Measurements from ENCODE around the gene ZBTB45.
"Not testable (repeated sequence)": the region's sequence is repeated elsewhere in the genome, so short reads cannot be mapped to it uniquely, and the experiment has no call there.

The ZBTB45 gene

GRCh38 chr19:58484349-58484748 is 35.3 kb downstream of the ZBTB45 start:
- H3K4me1 Mint-ChIP-seq (ENCODE audit: low read depth); H3K27me3 Mint-ChIP-seq (ENCODE audit: low read depth); H3K27ac Mint-ChIP-seq; H3K36me3 Mint-ChIP-seq (ENCODE audit: low read depth); H3K4me3 Mint-ChIP-seq; H3K9me3 Mint-ChIP-seq: not testable (repeated sequence)

DNA sequence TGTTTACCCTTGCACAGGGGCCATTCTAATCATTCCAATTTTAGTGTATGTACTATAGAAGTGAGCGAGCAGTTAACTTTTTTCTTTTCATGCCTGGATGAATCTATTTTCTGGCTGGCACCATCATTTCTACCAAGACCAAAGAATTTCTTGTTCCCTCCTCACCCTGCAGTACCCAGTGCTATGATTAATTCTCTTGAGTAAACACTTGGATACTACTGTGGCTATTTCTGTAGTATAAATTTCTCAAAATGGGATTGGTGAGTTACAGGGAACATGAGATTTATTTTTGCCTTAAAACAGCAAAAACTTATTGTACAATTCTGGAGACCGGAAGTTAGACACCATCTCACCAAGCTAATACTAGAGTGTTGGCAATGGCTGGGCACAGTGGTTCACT is 35.8 kb downstream of the ZBTB45 start:
- no peaks in the 10 kb centered on the region for H3K9me3 Mint-ChIP-seq

DNA sequence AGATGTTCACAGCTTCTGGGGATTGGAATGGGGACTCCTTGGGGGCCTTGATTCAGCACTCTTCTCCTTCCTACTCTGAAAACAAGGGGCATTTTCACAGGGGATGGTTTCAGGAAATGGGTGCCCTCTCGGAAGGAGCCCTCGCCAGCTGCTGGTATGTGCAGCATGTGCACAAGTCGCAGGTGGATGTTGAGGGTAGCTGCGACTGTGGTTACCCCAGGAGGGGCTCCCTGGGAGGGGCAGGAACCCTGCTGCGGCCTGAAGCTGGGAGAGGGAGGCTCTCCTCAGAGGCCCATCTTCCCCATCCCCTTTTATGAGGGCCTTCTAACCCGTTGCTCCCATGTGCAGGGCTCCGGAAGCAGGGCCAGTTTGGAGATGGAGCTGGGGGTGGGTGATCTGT is 37.2 kb downstream of the ZBTB45 start:
- Mint-ChIP-seq H3K27me3 (ENCODE audit: low read depth) (no peaks in the 10 kb centered on the region), H3K9me3 (no peaks in the 10 kb centered on the region), H3K36me3 (ENCODE audit: low read depth) (peaks cover 4% of the 10 kb centered on the region), H3K4me1 (ENCODE audit: low read depth) (peaks cover 3% of the 10 kb centered on the region), H3K27ac (peak overlapping the region; percentile 20), H3K4me3 (no peak overlapping the region)

More for the DNA sequence above, 35.8 kb downstream of the ZBTB45 start:
- no peak overlapping the region for H3K27ac Mint-ChIP-seq
- no peak overlapping the region for H3K4me3 Mint-ChIP-seq
- H3K27me3 Mint-ChIP-seq (ENCODE audit: low read depth) = no peaks in the 10 kb centered on the region
- H3K4me1 Mint-ChIP-seq (ENCODE audit: low read depth) = no peaks in the 10 kb centered on the region
- H3K36me3 Mint-ChIP-seq (ENCODE audit: low read depth) = peaks cover 4% of the 10 kb centered on the region

GRCh38 chr19:58480831-58481230 is 38.8 kb downstream of the ZBTB45 start:
- no peak overlapping the region for H3K27ac Mint-ChIP-seq
- H3K4me3 Mint-ChIP-seq = no peak overlapping the region
- no peaks in the 10 kb centered on the region for H3K27me3 Mint-ChIP-seq (ENCODE audit: low read depth)
- H3K9me3 Mint-ChIP-seq = no peaks in the 10 kb centered on the region
- H3K36me3 Mint-ChIP-seq (ENCODE audit: low read depth) = peaks cover 4% of the 10 kb centered on the region
- H3K4me1 Mint-ChIP-seq (ENCODE audit: low read depth) = peaks cover 11% of the 10 kb centered on the region

- no peaks in the 10 kb centered on the region for H3K27me3 Mint-ChIP-seq (ENCODE audit: low read depth)
- H3K27ac Mint-ChIP-seq = no peak overlapping the region
- H3K4me3 Mint-ChIP-seq = no peak overlapping the region
- peaks cover 11% of the 10 kb centered on the region for H3K4me1 Mint-ChIP-seq (ENCODE audit: low read depth)
- no peaks in the 10 kb centered on the region for H3K9me3 Mint-ChIP-seq
- H3K36me3 Mint-ChIP-seq (ENCODE audit: low read depth) = peaks cover 4% of the 10 kb centered on the region
These were observed 39.2 kb downstream of the ZBTB45 start for GRCh38 chr19:58480481-58480830.

- H3K4me3 Mint-ChIP-seq = no peak overlapping the region
- H3K4me1 Mint-ChIP-seq (ENCODE audit: low read depth) = peaks cover 15% of the 10 kb centered on the region
- no peaks in the 10 kb centered on the region for H3K9me3 Mint-ChIP-seq
- peaks cover 4% of the 10 kb centered on the region for H3K36me3 Mint-ChIP-seq (ENCODE audit: low read depth)
- no peaks in the 10 kb centered on the region for H3K27me3 Mint-ChIP-seq (ENCODE audit: low read depth)
- H3K27ac Mint-ChIP-seq = no peak overlapping the region
These were observed 39.7 kb downstream of the ZBTB45 start for GRCh38 chr19:58479736-58480480.

GRCh38 chr19:58479303-58479702 is 40.3 kb downstream of the ZBTB45 start:
- Mint-ChIP-seq H3K9me3 (no peaks in the 10 kb centered on the region), H3K4me1 (ENCODE audit: low read depth) (peaks cover 19% of the 10 kb centered on the region), H3K27ac (no peak overlapping the region), H3K4me3 (no peak overlapping the region), H3K36me3 (ENCODE audit: low read depth) (peaks cover 4% of the 10 kb centered on the region), H3K27me3 (ENCODE audit: low read depth) (no peaks in the 10 kb centered on the region)

GRCh38 chr19:58477871-58478270 is 41.7 kb downstream of the ZBTB45 start:
- Mint-ChIP-seq H3K4me1 (ENCODE audit: low read depth) (peaks cover 21% of the 10 kb centered on the region), H3K27me3 (ENCODE audit: low read depth) (no peaks in the 10 kb centered on the region), H3K4me3 (no peak overlapping the region), H3K36me3 (ENCODE audit: low read depth) (peaks cover 1% of the 10 kb centered on the region), H3K27ac (no peak overlapping the region), H3K9me3 (no peaks in the 10 kb centered on the region)

GRCh38 chr19:58477130-58477529 is 42.5 kb downstream of the ZBTB45 start:
- Mint-ChIP-seq H3K27me3 (ENCODE audit: low read depth) (no peaks in the 10 kb centered on the region), H3K27ac (peak overlapping the region; percentile 95), H3K9me3 (no peaks in the 10 kb centered on the region), H3K36me3 (ENCODE audit: low read depth) (peaks cover 5% of the 10 kb centered on the region), H3K4me1 (ENCODE audit: low read depth) (peaks cover 21% of the 10 kb centered on the region), H3K4me3 (peak overlapping the region; percentile 88)

GRCh38 chr19:58476498-58477015 is 43.1 kb downstream of the ZBTB45 start:
- Mint-ChIP-seq H3K27ac (peak overlapping the region; percentile 95), H3K9me3 (no peaks in the 10 kb centered on the region), H3K36me3 (ENCODE audit: low read depth) (peaks cover 6% of the 10 kb centered on the region), H3K4me3 (peak overlapping the region; percentile 88), H3K27me3 (ENCODE audit: low read depth) (no peaks in the 10 kb centered on the region), H3K4me1 (ENCODE audit: low read depth) (peaks cover 21% of the 10 kb centered on the region)

DNA sequence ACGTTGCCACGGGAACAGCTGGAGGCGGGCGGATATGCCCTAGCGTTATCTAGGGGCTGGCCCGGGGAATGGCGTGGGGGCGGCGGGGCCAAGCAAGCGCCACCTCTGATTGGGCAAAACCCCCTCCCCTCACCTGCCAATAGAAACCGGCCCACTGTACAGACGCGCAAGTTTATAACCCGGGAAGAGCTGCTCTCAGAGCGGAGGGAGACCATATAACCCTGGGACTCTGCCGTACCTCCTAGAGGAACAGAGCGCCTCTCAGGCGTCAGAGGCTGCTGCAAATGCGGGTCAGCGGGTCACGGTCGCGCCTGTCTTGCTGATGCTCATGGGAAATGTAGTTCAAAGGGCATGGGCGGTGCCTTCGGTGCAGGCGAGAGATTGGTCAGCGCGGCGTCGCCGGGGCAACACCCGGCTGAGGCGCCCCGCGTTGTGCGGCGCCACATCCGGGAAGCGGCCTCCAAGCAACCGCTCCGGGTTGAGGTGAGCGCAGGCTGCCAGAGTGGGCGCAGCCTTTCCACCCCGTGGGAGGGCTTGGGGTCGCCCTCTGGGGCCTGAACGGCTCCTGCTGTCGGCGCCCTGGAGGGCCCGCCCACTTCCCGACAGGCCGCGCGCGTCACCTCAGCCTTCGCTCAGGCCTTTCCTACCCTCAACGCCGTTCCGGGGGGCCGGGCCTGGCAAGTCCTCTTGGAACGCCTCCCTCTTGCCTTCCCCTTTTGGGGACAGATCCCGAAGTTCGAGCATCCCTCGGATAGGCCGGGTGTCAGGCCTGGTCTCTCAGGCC is 43.7 kb downstream of the ZBTB45 start, which contains the start of gene ZNF446:
Gene ZNF446 (plus strand): TSS at position 639 of the 784 bp plus-strand sequence. CDS start 867 bp downstream, outside the sequence.
- peaks cover 21% of the 10 kb centered on the region for H3K4me1 Mint-ChIP-seq (ENCODE audit: low read depth)
- H3K27ac Mint-ChIP-seq = peak within 1 kb of the TSS; percentile 95
- peaks cover 6% of the 10 kb centered on the region for H3K36me3 Mint-ChIP-seq (ENCODE audit: low read depth)
- no peaks in the 10 kb centered on the region for H3K9me3 Mint-ChIP-seq
- H3K4me3 Mint-ChIP-seq = peak within 1 kb of the TSS; percentile 88
- H3K27me3 Mint-ChIP-seq (ENCODE audit: low read depth) = no peaks in the 10 kb centered on the region

DNA sequence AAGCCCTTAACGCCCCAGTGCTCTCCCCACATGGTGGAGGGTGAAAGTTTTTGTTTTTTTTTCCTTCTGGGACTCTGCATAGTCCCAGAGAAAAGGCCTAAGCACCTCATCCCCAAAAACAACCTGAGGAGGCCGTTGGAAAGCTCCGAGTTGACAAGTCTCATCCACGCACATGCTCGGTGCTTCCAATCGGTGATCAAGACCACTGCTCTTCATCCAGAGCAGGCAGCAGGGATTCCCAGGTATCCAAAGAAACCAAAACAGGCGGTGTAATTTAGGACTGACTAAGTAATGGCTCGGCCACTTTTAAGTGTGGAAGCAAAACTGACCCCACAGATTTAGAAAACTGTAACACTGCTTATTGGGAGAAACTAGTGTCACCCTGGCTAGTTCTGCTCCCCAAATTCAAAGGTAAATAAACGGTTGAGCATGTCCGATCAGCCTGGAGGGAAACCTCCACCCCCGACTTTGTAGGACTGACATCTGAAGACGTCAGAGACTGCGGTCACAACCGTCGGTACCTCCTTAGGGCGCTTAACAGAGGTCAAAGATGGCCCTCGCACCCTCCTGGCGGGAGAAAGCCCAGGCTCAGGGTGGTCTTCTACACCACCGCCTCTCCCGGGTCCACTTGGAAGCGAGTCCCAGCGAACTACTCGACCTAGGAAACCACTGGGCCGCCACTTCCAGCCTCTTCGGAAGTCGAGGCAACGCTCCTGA is 44.5 kb downstream of the ZBTB45 start:
- Mint-ChIP-seq H3K9me3 (no peaks in the 10 kb centered on the region), H3K4me3 (peak overlapping the region; percentile 88), H3K27ac (peak overlapping the region; percentile 95), H3K27me3 (ENCODE audit: low read depth) (no peaks in the 10 kb centered on the region), H3K36me3 (ENCODE audit: low read depth) (peaks cover 9% of the 10 kb centered on the region), H3K4me1 (ENCODE audit: low read depth) (peaks cover 21% of the 10 kb centered on the region)

GRCh38 chr19:58474291-58474996 is 45.2 kb downstream of the ZBTB45 start:
- Mint-ChIP-seq H3K4me3 (peak overlapping the region; percentile 88), H3K27me3 (ENCODE audit: low read depth) (no peaks in the 10 kb centered on the region), H3K36me3 (ENCODE audit: low read depth) (peaks cover 11% of the 10 kb centered on the region), H3K9me3 (no peaks in the 10 kb centered on the region), H3K27ac (no peak overlapping the region), H3K4me1 (ENCODE audit: low read depth) (peaks cover 21% of the 10 kb centered on the region)

DNA sequence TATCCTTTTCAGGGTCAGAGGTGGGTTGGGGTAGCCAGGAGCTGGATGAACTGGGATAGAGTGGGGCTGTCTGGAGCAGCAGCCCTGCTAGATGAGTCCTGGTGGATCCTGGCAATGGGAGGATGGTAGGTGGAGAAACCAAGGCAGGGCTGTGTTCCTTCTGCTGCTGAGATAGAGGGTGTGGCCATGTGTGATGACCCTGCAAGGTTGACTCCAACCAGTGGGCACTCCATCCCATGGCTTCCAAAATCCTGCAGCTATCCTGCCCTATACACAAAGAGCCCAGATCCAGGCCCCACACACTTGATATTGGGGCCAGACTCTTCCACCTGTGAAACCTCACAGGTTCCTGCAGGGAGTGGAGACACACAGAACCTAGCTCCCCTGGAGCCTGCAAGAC is 45.8 kb downstream of the ZBTB45 start:
- Mint-ChIP-seq H3K4me3 (peak overlapping the region; percentile 21), H3K36me3 (ENCODE audit: low read depth) (peaks cover 11% of the 10 kb centered on the region), H3K9me3 (no peaks in the 10 kb centered on the region), H3K4me1 (ENCODE audit: low read depth) (peaks cover 21% of the 10 kb centered on the region), H3K27me3 (ENCODE audit: low read depth) (no peaks in the 10 kb centered on the region), H3K27ac (no peak overlapping the region)

Data from T-helper 1 cell treated with Interleukin-12 subunit alpha and Interleukin-12 subunit beta and Interleukin-4 antibody, amounts not matched to agents 30 μg/mL and 1 μg/mL, for 36 hours (primary cell).